GM21576 (cell line): ENCODE data around the gene B4GALT3.

Experiments
- ATAC-seq: cut with Tn5 transposase; IDR thresholded peaks from one replicate; pipeline ENCODE4 v1.9.1; 2021; ENCODE audit warnings: mild to moderate bottlenecking, moderate library complexity; ENCODE audit not compliant: unreplicated experiment

B4GALT3 gene

DNA sequence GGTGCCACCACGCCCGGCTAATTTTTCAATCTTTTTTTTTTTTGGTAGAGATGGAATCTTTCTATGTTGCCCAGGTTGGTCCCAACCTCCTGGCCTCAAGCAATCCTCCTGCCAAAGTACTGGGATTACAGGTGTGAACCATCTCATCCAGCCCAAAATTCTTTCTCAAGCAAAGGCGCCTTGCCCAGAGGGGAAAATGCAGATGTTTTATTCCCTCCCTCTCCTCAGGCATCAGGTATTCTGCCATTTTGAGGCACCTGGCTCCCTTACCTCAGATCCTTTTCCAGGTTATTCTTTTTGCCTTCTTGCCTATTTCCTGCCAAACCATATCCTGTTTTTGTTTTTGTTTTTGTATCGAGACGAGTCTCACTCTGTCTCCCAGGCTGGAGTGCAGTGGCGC is 11.1 kb upstream of the B4GALT3 start:
- ATAC-seq: no peak

GRCh38 chr1:161187311-161187710 is 10.0 kb upstream of the B4GALT3 start:
- ATAC-seq: no peak

- no peak for ATAC-seq
Measured at GRCh38 chr1:161185732-161186311, 8.5 kb upstream of the B4GALT3 start.

- ATAC-seq: peak; percentile 63
Measured at GRCh38 chr1:161185282-161185682, 8.0 kb upstream of the B4GALT3 start.

GRCh38 chr1:161182214-161182613 is 4.9 kb upstream of the B4GALT3 start:
- peak; percentile 43 for ATAC-seq

DNA sequence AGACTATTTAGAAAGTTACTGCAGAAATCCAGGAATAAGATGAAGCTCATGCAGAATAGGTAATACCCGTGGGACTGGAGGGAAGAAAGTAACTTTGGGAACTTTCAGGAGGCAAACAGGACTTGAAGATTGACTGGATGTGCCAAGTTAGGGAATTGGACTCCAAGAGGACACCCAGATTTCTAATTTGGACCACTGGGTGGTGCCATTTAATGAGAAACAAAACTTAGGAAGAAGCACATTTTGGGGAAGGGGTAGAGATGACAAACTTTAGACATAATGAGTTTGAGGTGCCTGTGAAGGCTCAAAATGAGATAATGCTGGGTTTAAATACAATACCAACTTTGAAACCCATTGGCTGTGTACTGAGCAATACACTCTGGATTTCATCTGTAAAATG is 3.3 kb upstream of the B4GALT3 start:
- ATAC-seq: no peak

DNA sequence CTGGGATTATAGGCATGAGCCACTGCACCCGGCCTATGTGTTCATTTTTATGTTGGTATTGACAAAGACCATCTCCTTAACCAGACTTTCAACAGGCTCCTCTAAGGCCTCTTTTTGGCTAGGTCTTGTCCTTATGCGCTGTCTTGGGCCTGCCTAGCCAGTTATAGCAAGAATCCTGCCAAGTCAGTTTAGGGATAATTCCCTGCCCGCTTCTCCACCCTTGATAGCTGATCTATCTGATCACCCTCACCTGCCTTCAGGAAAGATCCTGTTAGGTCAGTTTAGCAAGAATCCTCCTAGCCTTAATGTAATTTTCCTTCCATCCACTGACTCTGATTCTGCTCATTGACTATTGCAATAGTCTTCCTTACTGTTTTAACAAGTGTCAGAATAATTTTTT is 2.4 kb upstream of the B4GALT3 start:
- ATAC-seq: no peak

DNA sequence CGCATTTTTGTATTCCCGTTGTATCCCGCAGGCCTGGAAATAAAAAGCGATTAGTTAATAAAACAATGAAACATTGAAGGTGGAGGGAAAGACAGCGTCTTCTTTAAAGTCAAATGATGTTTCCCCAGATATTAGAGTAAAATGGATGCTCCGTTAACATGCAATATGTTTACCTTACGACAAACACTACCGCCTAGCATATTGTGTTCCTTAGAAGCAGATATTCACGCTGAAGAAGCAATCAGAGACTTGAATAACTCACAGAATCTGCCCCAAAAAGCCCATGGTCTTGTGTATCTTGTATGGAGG is 583 bp upstream of the B4GALT3 start:
- ATAC-seq: no peak

DNA sequence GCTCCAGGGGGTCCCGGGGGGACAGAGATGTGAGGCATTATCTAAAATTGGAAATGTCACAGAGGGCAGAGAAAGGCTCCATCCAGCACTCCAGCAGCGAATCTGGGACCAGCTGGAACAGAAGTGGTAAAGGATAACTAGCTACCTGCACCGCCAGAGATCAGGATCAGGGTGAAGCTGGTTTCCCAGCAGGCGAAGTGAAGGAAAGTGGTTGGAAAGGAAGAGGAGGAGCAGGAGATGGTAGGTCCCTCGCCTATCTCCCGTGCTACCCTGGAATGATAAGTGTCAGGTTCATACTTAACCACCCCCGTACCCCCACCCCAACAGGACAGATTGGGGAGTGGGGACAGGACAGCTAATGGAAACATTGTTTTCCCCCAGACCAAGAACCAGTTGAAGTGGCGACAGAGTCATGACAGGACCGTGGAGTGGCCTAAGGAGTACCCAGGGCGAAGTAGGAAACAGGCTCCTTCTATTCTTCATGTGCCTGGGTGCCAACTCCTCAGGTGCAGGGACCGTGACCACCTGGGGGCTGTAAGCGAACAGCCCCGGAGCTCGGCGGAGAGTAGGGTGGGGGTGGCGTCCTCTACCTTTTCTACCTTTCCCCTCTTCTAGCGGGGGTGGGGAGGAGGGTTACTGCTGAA is 717 bp downstream of the B4GALT3 start:
- no peak for ATAC-seq

- ATAC-seq: no peak
Measured at GRCh38 chr1:161175771-161176453, 1.4 kb downstream of the B4GALT3 start.

GRCh38 chr1:161174911-161175310 is 2.4 kb downstream of the B4GALT3 start:
- ATAC-seq: no peak

DNA sequence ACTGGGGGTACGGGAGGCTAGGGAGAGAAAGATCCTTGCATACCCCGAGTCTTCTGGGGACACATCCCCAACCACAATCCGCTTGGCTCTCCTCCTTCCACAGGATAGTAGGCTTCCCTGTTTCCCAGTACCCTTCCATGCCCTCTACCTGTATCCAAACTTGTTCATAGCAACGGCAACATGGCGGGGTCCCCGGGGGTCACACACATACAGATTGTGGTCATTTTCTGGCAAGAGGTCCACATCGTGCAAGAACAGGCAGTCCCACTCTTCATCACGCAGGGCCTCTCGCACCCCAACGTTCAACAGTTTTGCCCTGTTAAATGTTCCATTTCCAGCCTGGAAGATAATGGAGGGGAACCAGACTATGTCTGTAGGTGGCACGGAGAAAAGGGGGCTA is 3.6 kb downstream of the B4GALT3 start:
- no peak for ATAC-seq

DNA sequence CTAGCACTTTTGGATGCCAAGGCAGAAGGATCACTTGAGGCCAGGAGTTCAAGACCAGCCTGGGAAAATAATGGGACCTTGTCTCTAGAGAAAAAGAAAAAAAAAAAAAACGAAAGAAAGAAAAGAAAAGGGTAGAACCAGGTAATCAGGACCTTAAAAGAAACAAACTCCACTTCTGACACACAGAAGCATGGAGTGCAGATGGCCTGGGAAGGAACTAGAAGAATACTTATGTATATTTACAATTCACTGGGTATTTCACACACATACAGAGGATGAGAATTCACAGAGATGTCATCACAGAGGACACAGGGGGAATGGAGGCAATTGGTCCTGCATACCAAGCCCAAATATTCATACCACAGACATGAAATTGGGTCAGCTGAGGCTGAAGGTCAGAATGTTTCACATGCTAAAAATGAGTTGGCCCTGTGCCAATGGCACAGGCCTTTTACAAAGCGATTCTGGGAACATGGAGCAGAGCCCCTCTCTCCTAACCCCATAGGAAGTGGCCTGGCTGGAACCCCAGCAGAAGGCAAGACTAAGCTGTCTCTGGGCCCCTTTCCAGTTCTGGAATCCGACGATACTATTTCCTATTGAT is 4.4 kb downstream of the B4GALT3 start:
- no peak for ATAC-seq

DNA sequence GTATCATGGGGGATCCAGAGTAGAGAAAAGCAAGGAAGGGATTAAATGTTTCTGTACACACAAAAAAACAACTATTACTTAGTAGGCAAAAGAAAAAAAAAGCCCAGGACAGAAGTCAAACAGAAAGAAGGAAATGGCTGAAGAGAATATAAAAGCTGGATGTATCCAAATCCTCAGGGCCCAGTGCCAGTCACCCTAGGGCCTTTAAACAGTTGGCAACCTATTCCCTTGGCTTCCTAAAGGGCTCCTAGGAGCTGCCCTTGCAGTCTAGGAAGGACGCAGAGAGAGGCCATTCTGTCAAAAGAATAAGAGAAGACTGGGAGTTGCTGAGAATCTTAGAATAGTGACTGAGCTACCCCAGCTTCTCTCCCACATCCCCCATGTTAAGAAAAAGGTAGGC is 5.0 kb downstream of the B4GALT3 start:
- no peak for ATAC-seq

- no peak for ATAC-seq
Measured at GRCh38 chr1:161171696-161172095, 5.6 kb downstream of the B4GALT3 start.

GRCh38 chr1:161171191-161171590 is 6.1 kb downstream of the B4GALT3 start:
- no peak for ATAC-seq

- no peak for ATAC-seq
Measured at GRCh38 chr1:161168906-161169305, 8.4 kb downstream of the B4GALT3 start.

DNA sequence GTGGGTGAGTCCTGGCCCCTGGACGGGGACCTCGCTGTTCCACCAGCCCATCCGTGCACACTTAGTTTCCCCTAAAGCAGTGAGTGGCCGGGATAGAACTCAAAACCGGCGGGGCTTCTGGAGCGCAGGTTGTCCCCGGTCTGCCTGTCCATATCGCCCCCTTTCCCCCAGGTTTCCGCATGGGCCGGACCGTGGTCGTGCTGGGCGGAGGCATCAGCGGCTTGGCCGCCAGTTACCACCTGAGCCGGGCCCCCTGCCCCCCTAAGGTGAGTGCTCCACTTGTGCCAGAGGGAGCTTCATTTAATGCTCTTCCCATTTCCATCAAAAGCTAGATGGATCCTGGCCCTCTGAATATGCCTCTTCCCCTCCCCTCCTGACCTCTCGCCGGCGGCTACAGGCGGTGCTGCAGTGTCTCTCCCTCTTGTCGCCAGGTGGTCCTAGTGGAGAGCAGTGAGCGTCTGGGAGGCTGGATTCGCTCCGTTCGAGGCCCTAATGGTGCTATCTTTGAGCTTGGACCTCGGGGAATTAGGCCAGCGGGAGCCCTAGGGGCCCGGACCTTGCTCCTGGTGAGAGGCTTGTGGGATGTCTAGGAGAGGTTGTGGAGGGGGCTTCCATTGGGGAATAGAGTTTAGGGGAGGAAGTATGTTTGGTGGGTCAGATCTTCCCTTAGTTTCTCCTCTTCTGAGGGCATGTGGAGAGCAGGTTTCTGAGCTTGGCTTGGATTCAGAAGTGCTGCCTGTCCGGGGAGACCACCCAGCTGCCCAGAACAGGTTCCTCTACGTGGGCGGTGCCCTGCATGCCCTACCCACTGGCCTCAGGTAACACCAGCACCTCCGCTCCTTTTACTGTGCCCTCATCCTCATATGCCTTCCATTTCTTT is 10.4 kb downstream of the B4GALT3 start:
- peak; percentile 1 for ATAC-seq

GRCh38 chr1:161165742-161166668 is 11.3 kb downstream of the B4GALT3 start, which contains the start of gene PPOX:
TSS of gene PPOX (plus strand) at chr1:161166426. CDS start at chr1:161166848, 422 bp downstream.
- ATAC-seq: peak; percentile 91
